Mammary epithelial cell (primary cell): ENCODE measurements around the gene USHBP1.

Source experiments
- CTCF ChIP-seq, 2 donors: IDR thresholded peaks in 1 of 2; conservative IDR thresholded peaks in 1 of 2; 2 replicates each; pipeline ENCODE4 v1.5.1; 2011 to 2012; ENCODE audit warnings: inconsistent platforms in 2 of 2, low read length in 2 of 2, mild to moderate bottlenecking in 2 of 2, control low read depth in 1 of 2, low read depth in 1 of 2; ENCODE audit not compliant: insufficient read depth in 1 of 2; ENCODE audit errors: extremely low read depth in 1 of 2
- EZH2 ChIP-seq: IDR thresholded peaks from 2 replicates; pipeline ENCODE4 v1.6.1; 2012; ENCODE audit warnings: low read length, inconsistent platforms, borderline replicate concordance

- TF ChIP-seq EZH2 (no peak), CTCF (conservative IDR thresholded peaks at IDR 0.05 in 1 of 2, IDR thresholded peaks at IDR 0.05 in 1 of 2; ENCODE audit: extremely low read depth in 1 of 2, insufficient read depth in 1 of 2, low read depth in 1 of 2, low read length in 2 of 2) (no peak)
Observed at GRCh38 chr19:17309965-17310461, 45.5 kb upstream of the USHBP1 start.
